Amygdala (tissue), 56 donors: Measurements from ENCODE around the gene PTPRM.

Experiments
- DNase-seq, 56 donors: peaks; one replicate each; lab custom pipeline; 2025; lab: John Stamatoyannopoulos, UW

Gene PTPRM

DNA sequence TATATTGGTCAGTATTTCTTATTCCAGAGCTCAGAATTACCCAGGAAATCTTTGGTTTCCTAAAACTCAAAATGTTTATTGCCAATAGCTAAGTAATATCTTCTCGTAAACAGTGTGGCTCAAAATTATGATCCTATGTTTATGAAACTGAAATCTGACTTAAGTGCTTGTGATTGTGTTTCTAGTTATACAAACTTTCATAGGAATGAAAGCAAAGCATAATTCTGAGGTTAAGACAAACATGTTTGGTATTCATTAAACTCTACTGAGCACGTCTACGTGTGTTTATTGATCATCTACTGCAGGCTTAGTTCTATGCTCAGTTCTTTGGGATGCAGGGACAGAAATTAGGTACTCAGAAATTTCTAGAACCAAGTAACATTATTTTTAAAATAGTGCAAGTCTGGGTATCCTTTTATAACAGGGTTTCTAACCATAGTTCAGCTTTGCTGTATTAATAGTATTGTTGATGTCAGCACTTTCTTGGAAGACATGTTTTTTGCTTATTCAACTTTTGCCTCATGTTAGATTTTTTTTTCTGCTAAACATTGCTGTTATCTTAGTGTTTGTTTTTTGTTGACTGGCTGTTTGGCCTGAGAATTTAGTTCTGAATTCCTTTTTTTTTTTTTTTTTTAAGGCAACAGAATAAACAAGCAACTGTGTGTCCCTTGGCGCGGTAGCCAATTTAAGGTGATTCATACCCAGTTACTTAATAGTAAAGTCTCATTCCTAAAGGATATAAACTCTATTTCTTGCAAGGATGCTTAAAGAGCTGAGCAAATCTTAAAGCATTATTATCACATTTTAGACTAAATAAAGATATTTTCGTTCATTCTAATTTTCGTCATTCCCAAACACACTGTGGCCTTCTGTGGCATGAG lies 31.3 kb downstream of the PTPRM start:
- DNase-seq: no peak

- no peak for DNase-seq
Measured at GRCh38 chr18:7600036-7600435, 32.9 kb downstream of the PTPRM start.

DNA sequence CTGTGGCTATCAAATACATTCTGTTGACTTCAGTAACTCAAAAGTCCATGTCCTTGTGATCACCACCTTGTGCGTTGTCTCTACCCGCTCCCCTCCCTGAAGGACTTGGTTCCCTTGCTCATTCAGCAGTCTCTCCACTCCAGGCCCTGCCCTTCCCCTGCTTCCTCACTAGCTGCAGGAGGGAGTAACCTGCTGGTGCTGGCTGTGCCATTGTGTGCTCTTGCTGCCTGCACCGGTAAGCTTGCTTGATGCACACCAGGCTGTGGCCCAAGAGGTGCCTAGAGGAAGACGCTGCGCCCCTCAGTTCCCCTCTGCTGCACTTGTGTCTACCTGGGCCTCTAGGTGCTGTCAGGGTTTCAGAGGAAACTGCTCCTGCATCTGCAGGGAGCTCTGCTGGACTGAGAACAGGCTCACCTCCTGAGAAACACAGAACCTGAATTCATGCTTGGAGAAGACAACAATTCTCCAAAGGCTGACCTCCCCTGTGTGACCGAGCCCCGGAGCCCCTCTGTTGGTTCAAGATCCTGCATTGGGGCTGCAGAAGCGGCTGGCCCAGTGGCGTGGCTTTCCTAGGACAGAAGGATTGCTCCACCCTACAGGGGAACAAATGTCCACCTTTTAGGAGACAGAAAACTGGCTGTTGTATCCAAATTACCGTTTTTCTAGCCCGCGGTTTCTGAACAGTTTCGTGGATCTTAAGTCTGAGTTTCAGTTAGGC lies 33.6 kb downstream of the PTPRM start:
- DNase-seq: no peak

- no peak for DNase-seq
Measured at GRCh38 chr18:7601246-7601615, 34.1 kb downstream of the PTPRM start.

- no peak for DNase-seq
Measured at GRCh38 chr18:7601936-7602335, 34.8 kb downstream of the PTPRM start.

- no peak for DNase-seq
Measured at GRCh38 chr18:7603259-7604000, 36.3 kb downstream of the PTPRM start.

DNA sequence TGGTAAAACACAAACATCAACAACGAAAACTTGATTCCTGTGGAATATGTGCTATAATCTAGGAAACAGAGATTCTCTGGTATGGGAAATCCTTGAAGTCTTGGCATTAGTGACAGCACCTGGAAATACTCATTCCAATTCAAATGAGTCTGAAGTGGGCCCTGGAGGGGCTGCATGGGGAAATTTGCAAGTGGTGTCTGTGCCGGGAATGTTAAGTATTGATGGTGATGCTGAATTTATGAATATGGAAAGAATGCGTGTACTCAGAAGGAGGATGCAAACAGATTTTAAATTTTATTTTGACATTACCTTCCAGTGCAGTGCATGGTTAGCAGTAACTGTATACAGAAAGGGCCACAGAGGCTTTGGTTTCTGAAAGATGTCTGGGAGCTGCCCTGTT lies 37.2 kb downstream of the PTPRM start:
- DNase-seq: no peak

GRCh38 chr18:7605705-7606104 lies 38.6 kb downstream of the PTPRM start:
- DNase-seq: no peak

DNA sequence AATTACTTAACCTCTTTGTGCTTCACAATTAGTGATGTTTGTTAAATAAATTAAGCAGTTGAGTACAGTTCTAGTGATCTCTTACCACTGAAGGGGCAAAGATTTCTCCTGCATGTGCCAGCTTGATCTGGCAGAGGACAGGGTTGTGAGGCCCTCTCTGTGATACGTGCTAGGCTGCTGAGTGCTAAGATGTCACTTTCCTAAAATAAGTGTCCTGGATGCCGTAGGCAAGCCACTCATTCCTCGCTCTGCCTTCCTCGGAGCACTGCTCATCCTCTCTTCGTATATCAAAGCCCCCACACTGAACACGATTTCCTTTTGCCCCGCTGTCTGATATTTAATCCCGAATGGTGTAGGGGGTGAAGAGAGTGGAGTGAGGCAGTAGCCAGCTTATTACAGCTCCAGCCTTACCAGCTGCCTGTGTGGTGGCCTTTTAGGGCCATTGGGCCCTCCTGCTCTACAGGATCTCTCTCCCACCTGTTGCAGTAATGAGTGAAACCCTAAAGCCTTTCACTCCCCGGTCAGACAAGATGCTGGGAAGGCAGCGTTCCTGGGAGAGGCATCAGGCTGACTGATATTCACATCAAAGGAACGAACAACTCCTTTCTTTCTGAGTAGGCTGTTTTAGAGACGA lies 40.5 kb downstream of the PTPRM start:
- DNase-seq: no peak

DNA sequence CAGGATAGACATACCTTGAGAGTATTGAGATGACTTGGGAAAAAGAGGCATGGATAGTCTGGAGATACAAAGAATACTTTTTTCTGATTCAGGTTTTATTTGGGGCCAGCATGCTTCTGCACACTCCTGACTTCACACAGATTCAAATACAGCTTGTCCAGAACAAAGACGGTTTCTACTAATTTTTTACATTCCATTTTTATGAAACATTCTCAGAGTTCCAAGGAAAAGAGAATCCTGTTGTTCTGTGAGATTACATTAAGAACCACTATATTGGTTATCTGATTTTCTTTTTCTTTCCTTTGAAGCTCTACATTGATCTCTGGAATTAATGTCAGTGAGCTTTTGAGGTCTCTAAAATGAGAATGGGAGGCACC lies 41.0 kb downstream of the PTPRM start:
- DNase-seq: no peak

- DNase-seq: no peak
Measured at GRCh38 chr18:7608781-7609201, 41.7 kb downstream of the PTPRM start.

GRCh38 chr18:7609617-7610016 lies 42.5 kb downstream of the PTPRM start:
- DNase-seq: no peak

DNA sequence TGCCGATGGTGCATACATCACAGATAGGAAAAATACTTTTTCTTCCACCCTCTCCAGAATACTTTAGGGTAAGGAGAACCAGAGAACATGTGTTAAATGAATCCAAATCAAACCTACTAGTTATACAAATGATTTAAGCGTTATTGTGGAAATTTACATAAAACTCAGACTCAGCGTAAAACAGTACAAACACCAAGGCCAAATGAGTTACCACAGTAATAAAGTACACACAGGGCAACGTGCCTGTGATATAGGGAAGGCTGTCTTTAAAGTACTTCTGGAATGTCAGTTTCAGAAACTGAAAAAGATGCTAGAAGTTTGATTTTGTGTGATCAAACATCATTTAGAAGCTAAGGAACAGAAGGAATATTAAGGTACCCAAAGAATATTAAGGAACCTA lies 46.9 kb downstream of the PTPRM start:
- no peak for DNase-seq

- DNase-seq: no peak
Measured at GRCh38 chr18:7615840-7616239, 48.7 kb downstream of the PTPRM start.

DNA sequence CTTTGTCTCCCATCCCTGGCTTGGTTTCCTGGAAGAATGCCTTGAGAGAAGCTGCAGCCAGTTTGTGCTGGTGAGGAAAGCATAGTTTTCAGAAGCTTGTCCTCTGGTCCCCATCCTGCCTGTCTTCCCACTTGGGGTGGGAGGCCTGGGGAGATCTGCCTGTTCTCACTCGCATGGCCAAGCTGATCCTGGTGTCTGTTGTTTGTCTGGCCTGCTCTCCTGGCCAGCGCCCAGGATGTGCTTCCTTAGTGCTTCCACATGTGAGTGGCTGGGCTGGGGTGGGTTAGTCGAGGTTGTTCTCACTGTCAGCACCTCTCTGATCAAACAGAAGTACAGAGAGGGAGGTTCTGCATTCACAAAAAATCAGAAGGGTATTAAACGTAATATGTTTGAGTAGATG lies 49.5 kb downstream of the PTPRM start:
- no peak for DNase-seq

DNA sequence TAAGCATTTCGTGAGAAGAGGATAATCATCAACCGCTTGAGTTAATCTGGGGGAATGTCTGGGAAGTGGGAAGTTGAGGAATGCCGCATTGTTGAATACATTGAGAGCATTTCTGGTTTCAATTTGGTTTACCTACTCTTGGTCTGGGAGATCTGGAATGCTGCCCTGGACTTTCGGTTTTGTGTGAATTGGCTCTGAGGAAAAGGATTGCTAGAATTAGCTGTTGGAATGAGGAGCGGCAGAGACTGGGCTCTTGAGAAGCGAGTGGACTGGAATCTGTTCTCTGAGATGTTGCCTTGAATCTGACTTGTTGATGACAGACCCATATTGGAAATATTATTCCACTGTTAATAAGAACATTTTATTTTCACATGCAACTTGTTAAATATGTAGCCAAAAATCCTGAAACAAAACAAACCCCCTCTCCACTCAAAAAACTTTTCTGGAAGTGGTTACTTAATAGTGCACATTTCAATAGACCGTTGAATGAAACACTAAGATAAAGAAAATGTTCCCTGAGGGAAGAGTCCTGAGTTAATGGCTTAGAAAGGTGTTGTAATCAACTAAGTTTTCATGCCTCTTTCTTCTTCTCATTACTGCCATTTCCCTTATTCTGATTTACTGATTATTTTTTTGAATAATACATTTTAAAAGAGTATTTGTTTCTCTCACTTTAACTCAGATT lies 50.8 kb downstream of the PTPRM start:
- peak in 2 of 56 donors; percentile 4 to 10 for DNase-seq

GRCh38 chr18:7618891-7619442 lies 51.9 kb downstream of the PTPRM start:
- no peak for DNase-seq

DNA sequence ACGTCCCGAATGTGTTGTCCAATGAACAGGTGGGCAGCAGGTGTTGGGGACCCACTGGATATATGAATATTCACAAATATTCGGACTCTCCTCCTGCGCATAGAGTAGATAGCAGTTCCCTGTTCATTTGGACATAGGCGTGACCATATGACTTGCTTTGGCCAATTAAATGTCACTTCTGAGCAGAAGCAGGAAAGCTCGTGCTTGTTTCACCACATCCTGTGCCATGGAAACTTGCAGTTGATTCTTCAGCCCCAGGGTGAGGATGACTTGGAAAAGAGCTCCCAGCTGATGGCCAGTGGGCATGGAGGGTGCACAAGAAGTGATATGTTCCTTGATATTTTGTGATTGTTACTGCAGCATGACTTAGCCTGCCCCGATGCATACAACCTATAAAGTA lies 52.6 kb downstream of the PTPRM start:
- no peak for DNase-seq

- no peak for DNase-seq
Measured at GRCh38 chr18:7622721-7623120, 55.6 kb downstream of the PTPRM start.

GRCh38 chr18:7623681-7624080 lies 56.6 kb downstream of the PTPRM start:
- no peak for DNase-seq
